ENCODE results near the gene PLVAP. TPM values are rescaled to one million over a fixed set of nuclear protein-coding genes. Genes with fewer than 3 reads are reported as not detected.

Gene PLVAP
- total RNA-seq, 2 experiments from 2014 or later = not detected

- DNase-seq (no peak), ATAC-seq (no peak)
- Mint-ChIP-seq H3K4me3 (no peak overlapping the region), H3K9me3 (ENCODE audit: low read depth) (no peaks in the 10 kb centered on the region), H3K27me3 (peaks cover 16% of the 10 kb centered on the region), H3K36me3 (ENCODE audit: low read depth) (no peaks in the 10 kb centered on the region), H3K27ac (no peak overlapping the region), H3K4me1 (peaks cover 4% of the 10 kb centered on the region)
- CTCF ChIA-PET = no interaction called here
- POLR2A ChIA-PET = no interaction called here
- intact Hi-C loops (cut with DNase I, micrococcal nuclease) = no loop called here
Observed at GRCh38 chr19:17353386-17353785, 23.8 kb downstream of the PLVAP start.

GRCh38 chr19:17352608-17353280, 24.4 kb downstream of the PLVAP start:
- H3K4me1 Mint-ChIP-seq = peaks cover 4% of the 10 kb centered on the region
- intact Hi-C loops (cut with DNase I, micrococcal nuclease) = no loop called here
- no peak for ATAC-seq
- H3K27ac Mint-ChIP-seq = no peak overlapping the region
- no peak for DNase-seq
- H3K4me3 Mint-ChIP-seq = no peak overlapping the region
- POLR2A ChIA-PET = no interaction called here
- no peaks in the 10 kb centered on the region for H3K9me3 Mint-ChIP-seq (ENCODE audit: low read depth)
- H3K27me3 Mint-ChIP-seq = peaks cover 18% of the 10 kb centered on the region
- H3K36me3 Mint-ChIP-seq (ENCODE audit: low read depth) = no peaks in the 10 kb centered on the region
- CTCF ChIA-PET = no interaction called here

- Mint-ChIP-seq H3K36me3 (ENCODE audit: low read depth) (no peaks in the 10 kb centered on the region), H3K4me1 (peaks cover 4% of the 10 kb centered on the region), H3K9me3 (ENCODE audit: low read depth) (no peaks in the 10 kb centered on the region), H3K27me3 (peaks cover 21% of the 10 kb centered on the region), H3K4me3 (no peak overlapping the region), H3K27ac (no peak overlapping the region)
- ChIA-PET CTCF (interaction anchor here (0.6 kb wide), 1 partner anchor 13 kb away, joined by 3 read pairs; no protein-coding TSS in a partner anchor), POLR2A (no interaction called here)
- no peak for ATAC-seq
- no peak for DNase-seq
- intact Hi-C loops (cut with DNase I, micrococcal nuclease) = no loop called here
Observed at GRCh38 chr19:17351815-17352435, 25.2 kb downstream of the PLVAP start.

GRCh38 chr19:17348700-17349099, 28.4 kb downstream of the PLVAP start:
- H3K36me3 Mint-ChIP-seq (ENCODE audit: low read depth) = peaks cover 4% of the 10 kb centered on the region
- intact Hi-C loops (cut with DNase I, micrococcal nuclease) = no loop called here
- ATAC-seq (no peak), DNase-seq (no peak)
- peaks cover 8% of the 10 kb centered on the region for H3K4me1 Mint-ChIP-seq
- no peak overlapping the region for H3K4me3 Mint-ChIP-seq
- POLR2A ChIA-PET = no interaction called here
- peaks cover 21% of the 10 kb centered on the region for H3K27me3 Mint-ChIP-seq
- no peak overlapping the region for H3K27ac Mint-ChIP-seq
- no peaks in the 10 kb centered on the region for H3K9me3 Mint-ChIP-seq (ENCODE audit: low read depth)
- CTCF ChIA-PET = interaction anchor here (1.1 to 1.3 kb wide), 3 partner anchors 9 to 37 kb away, joined by 3 to 5 read pairs (median 5); no protein-coding TSS in a partner anchor

- ChIA-PET POLR2A (no interaction called here), CTCF (interaction anchor here (1.1 to 1.2 kb wide), 3 partner anchors 10 to 41 kb away, joined by 3 to 5 read pairs (median 3); no protein-coding TSS in a partner anchor)
- Mint-ChIP-seq H3K27ac (no peak overlapping the region), H3K9me3 (ENCODE audit: low read depth) (no peaks in the 10 kb centered on the region), H3K4me3 (no peak overlapping the region), H3K27me3 (peaks cover 19% of the 10 kb centered on the region), H3K4me1 (peaks cover 8% of the 10 kb centered on the region), H3K36me3 (ENCODE audit: low read depth) (peaks cover 4% of the 10 kb centered on the region)
- intact Hi-C loops (cut with DNase I, micrococcal nuclease) = no loop called here
- no peak for DNase-seq
- no peak for ATAC-seq
Observed at GRCh38 chr19:17347877-17348276, 29.3 kb downstream of the PLVAP start.

GRCh38 chr19:17347361-17347760, 29.8 kb downstream of the PLVAP start:
- intact Hi-C loops (cut with DNase I, micrococcal nuclease) = no loop called here
- ATAC-seq = no peak
- peaks cover 17% of the 10 kb centered on the region for H3K27me3 Mint-ChIP-seq
- DNase-seq = no peak
- ChIA-PET POLR2A (no interaction called here), CTCF (interaction anchor here (0.7 to 1.5 kb wide), 4 partner anchors 12 to 171 kb away, joined by 3 to 4 read pairs (median 3); no protein-coding TSS in a partner anchor)
- peaks cover 4% of the 10 kb centered on the region for H3K36me3 Mint-ChIP-seq (ENCODE audit: low read depth)
- H3K4me1 Mint-ChIP-seq = peaks cover 8% of the 10 kb centered on the region
- H3K4me3 Mint-ChIP-seq = no peak overlapping the region
- H3K9me3 Mint-ChIP-seq (ENCODE audit: low read depth) = no peaks in the 10 kb centered on the region
- H3K27ac Mint-ChIP-seq = no peak overlapping the region

GRCh38 chr19:17346109-17346671, 31.0 kb downstream of the PLVAP start:
- no peaks in the 10 kb centered on the region for H3K9me3 Mint-ChIP-seq (ENCODE audit: low read depth)
- POLR2A ChIA-PET = no interaction called here
- no peak overlapping the region for H3K4me3 Mint-ChIP-seq
- CTCF ChIA-PET = interaction anchor here (0.7 to 1.8 kb wide), 7 partner anchors 10 to 1087 kb away, joined by 3 to 8 read pairs (median 3); no protein-coding TSS in a partner anchor
- intact Hi-C loops (cut with DNase I, micrococcal nuclease) = loop anchor here (1.0 kb wide), 4 partner anchors 36 to 120 kb away; no protein-coding TSS in a partner anchor
- H3K4me1 Mint-ChIP-seq = peaks cover 4% of the 10 kb centered on the region
- no peak overlapping the region for H3K27ac Mint-ChIP-seq
- peak; percentile 99 for ATAC-seq
- peak; percentile 90 for DNase-seq
- H3K27me3 Mint-ChIP-seq = peaks cover 12% of the 10 kb centered on the region
- peaks cover 7% of the 10 kb centered on the region for H3K36me3 Mint-ChIP-seq (ENCODE audit: low read depth)

- ATAC-seq (no peak), DNase-seq (no peak)
- H3K4me3 Mint-ChIP-seq = no peak overlapping the region
- H3K4me1 Mint-ChIP-seq = peaks cover 10% of the 10 kb centered on the region
- H3K36me3 Mint-ChIP-seq (ENCODE audit: low read depth) = peaks cover 15% of the 10 kb centered on the region
- POLR2A ChIA-PET = interaction anchor here (0.6 kb wide), 1 partner anchor 34 kb away, joined by 3 read pairs; no protein-coding TSS in a partner anchor
- H3K27me3 Mint-ChIP-seq = no peaks in the 10 kb centered on the region
- CTCF ChIA-PET = interaction anchor here (1.5 kb wide), 1 partner anchor 49 kb away, joined by 5 read pairs; no protein-coding TSS in a partner anchor
- no peaks in the 10 kb centered on the region for H3K9me3 Mint-ChIP-seq (ENCODE audit: low read depth)
- no peak overlapping the region for H3K27ac Mint-ChIP-seq
- intact Hi-C loops (cut with DNase I, micrococcal nuclease) = no loop called here
Observed at GRCh38 chr19:17341845-17342244, 35.3 kb downstream of the PLVAP start.

GRCh38 chr19:17341386-17341785, 35.8 kb downstream of the PLVAP start:
- Mint-ChIP-seq H3K9me3 (ENCODE audit: low read depth) (no peaks in the 10 kb centered on the region), H3K36me3 (ENCODE audit: low read depth) (peaks cover 15% of the 10 kb centered on the region)
- ATAC-seq = no peak

GRCh38 chr19:17340871-17341357, 36.2 kb downstream of the PLVAP start:
- Mint-ChIP-seq H3K4me3 (no peak overlapping the region), H3K9me3 (ENCODE audit: low read depth) (no peaks in the 10 kb centered on the region), H3K36me3 (ENCODE audit: low read depth) (peaks cover 15% of the 10 kb centered on the region), H3K4me1 (peaks cover 10% of the 10 kb centered on the region), H3K27ac (no peak overlapping the region), H3K27me3 (no peaks in the 10 kb centered on the region)
- intact Hi-C loops (cut with DNase I, micrococcal nuclease) = no loop called here
- ATAC-seq = no peak
- ChIA-PET CTCF (interaction anchor here (1.5 kb wide), 1 partner anchor 48 kb away, joined by 5 read pairs; no protein-coding TSS in a partner anchor), POLR2A (no interaction called here)
- no peak for DNase-seq

More at GRCh38 chr19:17341386-17341785, 35.8 kb downstream of the PLVAP start:
- Mint-ChIP-seq H3K27ac (no peak overlapping the region), H3K4me1 (peaks cover 11% of the 10 kb centered on the region), H3K4me3 (no peak overlapping the region), H3K27me3 (no peaks in the 10 kb centered on the region)
- DNase-seq = no peak
- ChIA-PET POLR2A (interaction anchor here (0.6 kb wide), 1 partner anchor 33 kb away, joined by 3 read pairs; no protein-coding TSS in a partner anchor), CTCF (interaction anchor here (1.5 kb wide), 1 partner anchor 49 kb away, joined by 5 read pairs; no protein-coding TSS in a partner anchor)
- intact Hi-C loops (cut with DNase I, micrococcal nuclease) = no loop called here

GRCh38 chr19:17340302-17340870, 36.8 kb downstream of the PLVAP start:
- POLR2A ChIA-PET = no interaction called here
- Mint-ChIP-seq H3K27ac (no peak overlapping the region), H3K4me1 (peaks cover 10% of the 10 kb centered on the region), H3K4me3 (no peak overlapping the region), H3K27me3 (no peaks in the 10 kb centered on the region), H3K9me3 (ENCODE audit: low read depth) (no peaks in the 10 kb centered on the region), H3K36me3 (ENCODE audit: low read depth) (peaks cover 15% of the 10 kb centered on the region)
- intact Hi-C loops (cut with DNase I, micrococcal nuclease) = no loop called here
- no peak for DNase-seq
- CTCF ChIA-PET = interaction anchor here (0.6 to 1.5 kb wide), 2 partner anchors 48 to 124 kb away, joined by 5 read pairs; no protein-coding TSS in a partner anchor
- no peak for ATAC-seq

All from activated CD4-positive, alpha-beta T cell treated with anti-CD3 and anti-CD28 coated beads for 36 hours (primary cell).